Pancreas (tissue), 10 donors: ENCODE results near the gene EFNA5. TPM values are rescaled to one million over a fixed set of nuclear protein-coding genes. Genes with fewer than 3 reads are reported as not detected.

Source experiments
- ATAC-seq, 4 donors: fragments of 200-7000 bp; cut with Tn5 transposase; one replicate each; pipeline versions ENCODE4 v1.8.0 to v1.9.1; 2020; ENCODE audit warnings: mild to moderate bottlenecking in 4 of 4, moderate library complexity in 4 of 4
- DNase-seq, 6 donors: peaks; one replicate each; pipeline ENCODE4 v3.0.0-alpha.2; 2020
- FAIRE-seq: peaks from 2 replicates; lab custom pipeline; 2012; peaks lifted over from hg19 to GRCh38; lab: Jason Lieb, UNC
- H3K27ac ChIP-seq, 4 donors: fragments of 200-600 bp; sonication (generic); 1 replicate in 3 of 4; 2 replicates in 1 of 4; pipeline versions ENCODE4 v1.5.0 to v1.8.0; 2020
- H3K27me3 ChIP-seq, 4 donors: fragments of 200-600 bp; one replicate each; pipeline ENCODE4 v1.8.0; 2021
- H3K36me3 ChIP-seq, 3 donors: fragments of 200-600 bp; sonication (generic) in 1 of 3; one replicate each; pipeline versions ENCODE4 v1.5.0 to v1.8.0; 2020 to 2021
- H3K4me1 ChIP-seq, 3 donors: fragments of 200-600 bp; one replicate each; pipeline ENCODE4 v1.8.0; 2021
- H3K4me3 ChIP-seq, 4 donors: fragments of 200-600 bp; sonication (generic) in 2 of 4; one replicate each; pipeline versions ENCODE4 v1.5.0 to v1.8.0; 2020 to 2021
- H3K9me3 ChIP-seq, 4 donors: fragments of 200-600 bp; one replicate each; pipeline ENCODE4 v1.8.0; 2021
- whole genome bisulfite sequencing, 2 donors: extraction: QIAGEN DNeasy Blood & Tissue Kit; methylation state at CpG; one replicate each; pipeline ENCODE4 v1.1.7; 2013; 5-methylcytosine and 5-hydroxymethylcytosine counted together
- intact Hi-C, 3 donors: fragments of 100-400 bp; cut with DNase I; formaldehyde crosslinking; loops; one replicate each; pipeline versions ENCODE4 v1.11.1 to v1.14.2; 2022
- polyA plus RNA-seq, 2 donors: library from polyadenylated mRNA; stranded (reverse); fragments of 200-250 nt; gene quantifications; one replicate each; pipeline ENCODE4 v1.2.3, GENCODE V29; 2013
- total RNA-seq, 6 donors: library from RNA; stranded (reverse); fragmentation: NEBNext Ultra II Directional in 4 of 6; extraction: Animal tissue kit (Norgen Biotek cat#: 25700) in 4 of 6; gene quantifications; one replicate each; pipeline versions ENCODE4 v1.2.1 to v1.2.4, GENCODE V29; 2021 to 2023
- TF ChIP-seq, protein P1 (sequence below), 4 donors: fragments of 200-600 bp; sonication (generic) in 3 of 4; IDR thresholded peaks; one replicate each; pipeline versions ENCODE4 v1.5.0 to v1.8.0; 2021; ENCODE audit warnings: antibody characterized with exemption in 4 of 4
- donor health status: healthy with polysubstance abuse.
- donor health status: DM: no; HTN: no; CAD: no; lungs with moderate emphysema.
- donor health status: DM: no; HTN: no; CAD: no.
- donor health status: control.
- donor health status: control.
- donor health status: Bipolar disorder and iron deficiency.
- donor health status: DM: yes; HTN: yes; CAD: no.
- donor health status: DM: no; HTN: no; CAD: no.
- donor health status: DM: no; HTN: no; CAD: no.
- donor health status: DM: yes; HTN: yes; CAD: no.

Gene EFNA5
- total and polyA plus RNA-seq, 8 donors, result 0.23 to 3.8 (median 2.1) TPM

DNA sequence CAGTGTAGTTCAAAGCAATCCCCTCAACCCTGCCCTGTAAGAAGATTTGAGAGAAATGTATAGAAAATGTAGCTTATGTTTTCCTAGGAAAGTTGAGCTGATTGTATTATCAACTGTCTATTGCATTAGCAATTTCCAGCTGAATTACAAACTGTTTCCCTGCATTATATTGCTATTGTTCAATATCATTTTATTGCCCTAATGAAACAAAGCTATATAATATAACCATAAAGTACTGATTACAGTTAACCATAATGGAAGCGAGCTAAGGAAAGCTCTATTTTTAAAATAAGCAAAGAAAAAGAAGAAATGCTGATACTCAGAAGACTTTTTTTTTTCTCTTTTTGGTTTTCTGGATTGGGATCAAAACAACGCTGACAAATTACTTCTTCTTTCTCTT is 228.3 kb downstream of the EFNA5 start:
- Histone ChIP-seq H3K27me3 (no peaks in the 10 kb centered on the region), H3K4me1 (no peaks in the 10 kb centered on the region), H3K9me3 (no peaks in the 10 kb centered on the region), H3K36me3 (no peaks in the 10 kb centered on the region), H3K4me3 (no peak overlapping the region), H3K27ac (no peak overlapping the region)
- TF ChIP-seq, protein P1, sequence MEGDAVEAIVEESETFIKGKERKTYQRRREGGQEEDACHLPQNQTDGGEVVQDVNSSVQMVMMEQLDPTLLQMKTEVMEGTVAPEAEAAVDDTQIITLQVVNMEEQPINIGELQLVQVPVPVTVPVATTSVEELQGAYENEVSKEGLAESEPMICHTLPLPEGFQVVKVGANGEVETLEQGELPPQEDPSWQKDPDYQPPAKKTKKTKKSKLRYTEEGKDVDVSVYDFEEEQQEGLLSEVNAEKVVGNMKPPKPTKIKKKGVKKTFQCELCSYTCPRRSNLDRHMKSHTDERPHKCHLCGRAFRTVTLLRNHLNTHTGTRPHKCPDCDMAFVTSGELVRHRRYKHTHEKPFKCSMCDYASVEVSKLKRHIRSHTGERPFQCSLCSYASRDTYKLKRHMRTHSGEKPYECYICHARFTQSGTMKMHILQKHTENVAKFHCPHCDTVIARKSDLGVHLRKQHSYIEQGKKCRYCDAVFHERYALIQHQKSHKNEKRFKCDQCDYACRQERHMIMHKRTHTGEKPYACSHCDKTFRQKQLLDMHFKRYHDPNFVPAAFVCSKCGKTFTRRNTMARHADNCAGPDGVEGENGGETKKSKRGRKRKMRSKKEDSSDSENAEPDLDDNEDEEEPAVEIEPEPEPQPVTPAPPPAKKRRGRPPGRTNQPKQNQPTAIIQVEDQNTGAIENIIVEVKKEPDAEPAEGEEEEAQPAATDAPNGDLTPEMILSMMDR (IDR thresholded peaks at IDR 0.05), result no peak
- WGBS, 2 donors, result 79 to 90% methylated on average over 2 of the region's 2 CpGs
- no peak for FAIRE-seq
- no peak for DNase-seq
- ATAC-seq, result no peak
- intact Hi-C loops, result no loop called here

DNA sequence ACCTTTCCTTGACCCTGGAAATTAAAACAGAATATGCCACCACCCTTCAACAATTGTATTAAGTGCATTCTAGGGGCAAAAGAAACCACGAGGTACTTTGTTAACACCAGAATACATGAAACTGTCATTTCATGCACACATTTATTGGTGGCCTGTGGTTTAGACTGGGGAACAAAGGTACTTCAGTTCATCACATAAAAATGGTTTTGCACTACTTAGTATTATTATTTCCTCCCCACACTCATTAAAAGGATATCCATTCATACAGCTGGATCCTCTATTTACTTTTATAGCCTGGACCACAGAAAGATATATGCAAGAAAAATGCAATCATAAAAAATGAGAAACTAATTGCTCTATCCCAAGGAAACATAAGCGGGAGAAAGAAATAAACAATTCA is 230.9 kb downstream of the EFNA5 start:
- intact Hi-C loops, result no loop called here
- H3K27ac ChIP-seq, result no peak overlapping the region
- TF ChIP-seq, protein P1 (IDR thresholded peaks at IDR 0.05), result no peak
- H3K4me1 ChIP-seq, result no peaks in the 10 kb centered on the region
- ATAC-seq, result no peak
- H3K36me3 ChIP-seq, result no peaks in the 10 kb centered on the region
- no peak for FAIRE-seq
- no peaks in the 10 kb centered on the region for H3K27me3 ChIP-seq
- no peak for DNase-seq
- 83 to 89% methylated on average over 2 of the region's 2 CpGs for WGBS, 2 donors
- H3K4me3 ChIP-seq, result no peak overlapping the region
- H3K9me3 ChIP-seq, result no peaks in the 10 kb centered on the region

DNA sequence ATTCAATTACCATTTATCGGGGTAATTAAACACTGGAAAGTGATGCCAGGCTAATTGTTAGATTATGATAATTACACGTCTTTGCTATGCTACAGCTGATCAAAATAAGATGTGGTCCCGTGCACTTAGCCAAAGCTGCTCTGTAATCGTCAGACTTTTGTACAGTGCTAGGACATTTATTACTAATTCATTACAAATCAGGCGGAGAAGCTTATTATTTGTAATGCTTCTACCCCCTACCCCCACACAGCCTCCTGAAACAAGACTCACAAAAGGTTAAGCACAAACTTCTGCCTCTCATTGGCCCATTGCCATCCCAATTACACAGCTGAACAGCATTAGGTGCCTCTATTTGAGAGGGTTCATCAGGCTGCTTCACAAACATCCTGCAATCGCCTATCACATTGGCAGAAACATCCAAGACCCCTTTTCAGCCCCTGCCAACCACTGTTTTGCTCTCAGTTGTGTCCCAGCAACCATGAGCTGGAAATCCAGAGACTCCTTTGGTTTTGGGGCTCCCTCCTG is 232.7 kb downstream of the EFNA5 start:
- FAIRE-seq, result no peak

DNA sequence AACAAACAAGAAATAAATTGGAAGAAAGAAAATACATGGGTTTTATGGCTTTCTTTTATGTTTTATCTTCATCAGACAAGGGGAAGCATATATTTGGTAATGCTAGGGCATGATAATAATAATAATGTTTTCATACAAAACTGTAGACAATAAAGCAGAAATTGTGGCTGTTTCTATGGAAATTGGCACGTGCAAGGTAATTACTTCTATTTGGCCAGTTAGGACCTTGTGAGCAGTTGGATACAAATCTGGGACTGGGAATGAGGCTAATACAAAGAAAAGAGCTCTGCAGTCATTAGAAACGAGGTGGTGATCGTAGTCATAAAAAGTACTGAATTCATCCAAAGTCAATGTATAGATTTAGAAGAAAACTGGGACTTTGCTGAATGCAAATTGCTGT is 233.6 kb downstream of the EFNA5 start:
- DNase-seq, result no peak
- WGBS, 2 donors, result 80% methylated on average over 3 of the region's 3 CpGs
- intact Hi-C loops, result no loop called here
- Histone ChIP-seq H3K36me3 (no peaks in the 10 kb centered on the region), H3K4me3 (no peak overlapping the region), H3K9me3 (no peaks in the 10 kb centered on the region), H3K27me3 (no peaks in the 10 kb centered on the region), H3K27ac (no peak overlapping the region), H3K4me1 (no peaks in the 10 kb centered on the region)
- no peak for ATAC-seq
- TF ChIP-seq, protein P1 (IDR thresholded peaks at IDR 0.05), result no peak
- FAIRE-seq, result no peak

More for the DNA sequence above, 232.7 kb downstream of the EFNA5 start:
- Histone ChIP-seq H3K36me3 (no peaks in the 10 kb centered on the region), H3K4me3 (no peak overlapping the region), H3K9me3 (no peaks in the 10 kb centered on the region), H3K27me3 (no peaks in the 10 kb centered on the region), H3K4me1 (no peaks in the 10 kb centered on the region), H3K27ac (no peak overlapping the region)
- DNase-seq (no peak), ATAC-seq (no peak)
- intact Hi-C loops, result no loop called here
- WGBS, 2 donors, result 79 to 89% methylated on average over 6 of the region's 6 CpGs
- TF ChIP-seq, protein P1 (IDR thresholded peaks at IDR 0.05), result no peak

DNA sequence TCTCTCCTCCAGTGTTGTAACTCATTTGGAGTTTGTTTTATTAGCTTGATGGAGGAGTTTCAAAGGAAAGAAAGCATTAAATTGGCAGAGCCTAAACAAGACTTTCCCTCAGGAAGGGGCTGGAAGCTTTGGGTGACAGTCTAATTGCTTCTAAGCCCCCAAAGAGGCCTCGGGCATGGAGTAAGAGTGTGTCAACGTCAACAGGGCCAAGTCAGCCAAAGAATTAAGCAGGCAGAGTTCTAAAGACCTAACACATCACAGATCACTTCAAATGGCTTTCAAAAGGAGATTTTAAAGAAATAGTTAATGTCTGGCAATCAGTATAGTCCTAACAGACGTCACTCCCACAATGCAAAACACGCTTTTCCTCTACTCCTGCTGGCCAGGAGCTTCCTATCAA is 234.5 kb downstream of the EFNA5 start:
- WGBS, 2 donors, result 72 to 87% methylated on average over 4 of the region's 4 CpGs
- Histone ChIP-seq H3K4me1 (no peaks in the 10 kb centered on the region), H3K27me3 (no peaks in the 10 kb centered on the region), H3K36me3 (no peaks in the 10 kb centered on the region), H3K9me3 (no peaks in the 10 kb centered on the region), H3K27ac (no peak overlapping the region), H3K4me3 (no peak overlapping the region)
- intact Hi-C loops, result no loop called here
- FAIRE-seq, result no peak
- ATAC-seq, result no peak
- no peak for DNase-seq
- TF ChIP-seq, protein P1 (IDR thresholded peaks at IDR 0.05), result no peak
